DLD1 (cell line): ENCODE results near the gene TAOK3.

ENCODE experiments used
- in situ Hi-C: cut with HindIII; loops from 2 replicates; pipeline ENCODE4 v1.10.0; 2017; ENCODE audit warnings: low sequenced_read_pairs

The TAOK3 gene

DNA sequence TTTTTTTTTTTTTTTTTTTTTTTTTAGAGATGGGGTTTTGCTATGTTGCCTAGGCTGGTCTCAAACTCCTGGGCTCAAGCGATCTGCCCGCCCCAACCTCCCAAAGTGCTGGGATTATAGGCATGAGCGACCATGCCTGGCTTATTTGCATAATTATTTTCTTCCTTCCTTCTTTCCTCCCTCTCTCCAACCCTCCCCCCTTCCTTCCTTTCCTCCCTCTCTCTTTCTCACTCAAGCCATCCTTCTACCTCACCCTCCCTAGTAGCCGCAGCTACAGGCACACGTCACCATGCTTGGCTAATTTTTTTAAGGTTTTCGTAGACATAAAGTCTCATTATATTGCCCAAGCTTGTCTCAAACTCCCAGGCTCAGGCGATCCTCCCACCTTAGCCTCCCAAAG is 152.9 kb downstream of the TAOK3 start:
- in situ Hi-C loops, result no loop called here

DNA sequence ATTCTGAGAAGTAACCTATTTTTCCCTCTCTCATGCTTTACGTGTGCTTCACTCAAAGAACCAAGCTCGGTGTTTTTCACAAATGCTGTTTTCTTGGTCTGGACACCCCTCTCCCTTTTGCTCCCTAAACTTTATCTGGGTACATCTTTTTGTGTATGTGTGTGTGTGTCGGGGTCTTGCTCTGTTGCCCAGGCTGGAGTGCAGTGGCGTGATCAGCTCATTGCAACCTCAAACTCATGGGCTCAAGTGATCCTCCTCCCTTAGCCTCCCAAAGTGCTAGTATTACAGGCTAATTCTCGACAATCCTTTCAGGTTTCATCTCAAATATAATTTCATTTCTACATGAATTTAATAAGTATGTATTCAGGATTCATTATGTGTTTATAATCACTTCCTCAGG is 153.6 kb downstream of the TAOK3 start:
- in situ Hi-C loops, result no loop called here

DNA sequence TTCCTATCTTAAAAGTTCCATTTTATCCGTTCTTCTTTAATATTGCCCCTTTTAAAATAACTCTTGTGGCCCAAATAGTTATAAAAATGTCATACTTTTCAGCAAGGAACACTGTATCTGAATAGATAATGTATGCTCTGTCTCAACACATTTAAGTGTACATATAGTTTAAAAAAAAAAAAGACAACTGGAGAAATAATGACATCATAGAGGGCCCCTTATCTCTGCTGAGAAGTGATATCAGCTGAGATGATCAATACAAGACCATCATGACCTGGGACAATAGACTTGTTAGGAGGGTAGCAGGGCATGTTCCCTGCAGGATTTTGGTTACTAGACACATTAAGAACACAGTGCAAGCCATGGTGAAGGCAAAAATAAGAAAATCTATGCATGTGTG is 159.3 kb downstream of the TAOK3 start:
- in situ Hi-C loops, result no loop called here

DNA sequence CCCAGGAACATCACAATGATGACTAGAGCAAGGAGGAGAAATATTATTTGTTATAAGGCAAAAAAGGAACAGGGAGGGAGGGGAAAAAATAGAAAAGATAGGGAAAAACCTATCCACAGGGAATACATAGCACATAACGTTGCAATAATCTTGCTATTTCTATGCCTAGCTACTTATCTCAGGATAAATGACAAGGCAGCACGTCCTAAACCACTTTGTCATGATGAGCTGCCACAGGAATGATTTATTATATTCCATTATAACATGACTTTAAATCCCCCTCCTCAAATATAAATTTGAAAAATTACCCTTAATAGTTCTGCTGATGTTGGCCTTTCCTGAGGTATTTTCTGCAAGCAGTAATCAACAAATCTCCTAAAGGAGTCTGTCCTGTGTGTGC is 160.1 kb downstream of the TAOK3 start:
- in situ Hi-C loops, result no loop called here

DNA sequence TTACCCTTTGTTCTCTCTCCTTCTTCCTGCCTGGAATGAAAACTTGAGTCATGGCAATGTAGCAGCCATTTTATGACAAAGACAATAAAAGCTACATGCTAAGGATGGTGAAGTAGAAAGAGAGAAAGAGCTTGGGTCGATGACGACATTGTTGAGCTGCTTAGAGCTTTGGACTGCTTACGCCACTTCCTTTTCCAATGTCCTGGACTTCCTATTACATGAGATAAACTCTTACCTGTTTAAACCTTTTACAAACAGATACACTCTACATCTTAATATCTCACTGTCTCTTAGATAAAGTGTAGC is 166.6 kb downstream of the TAOK3 start:
- in situ Hi-C loops, result no loop called here

DNA sequence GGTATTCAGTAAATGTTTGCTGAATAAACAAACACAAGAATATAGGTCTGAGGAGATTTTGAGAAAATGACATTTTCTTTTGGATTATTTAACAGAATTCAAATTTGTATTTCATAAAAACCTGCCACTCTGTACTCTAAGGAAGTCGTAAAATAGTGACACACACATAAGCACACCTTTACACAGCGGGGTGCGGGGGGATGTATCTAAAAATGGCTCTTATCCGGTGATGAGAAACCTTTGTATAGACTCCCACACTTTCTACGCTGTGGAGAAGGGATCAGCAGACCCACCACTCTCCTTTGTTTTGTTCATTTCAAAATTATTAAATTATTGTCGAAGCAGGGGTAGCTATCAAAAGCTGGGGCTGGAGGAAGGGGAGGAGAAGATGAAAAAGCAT is 178.7 kb downstream of the TAOK3 start:
- in situ Hi-C loops, result no loop called here

DNA sequence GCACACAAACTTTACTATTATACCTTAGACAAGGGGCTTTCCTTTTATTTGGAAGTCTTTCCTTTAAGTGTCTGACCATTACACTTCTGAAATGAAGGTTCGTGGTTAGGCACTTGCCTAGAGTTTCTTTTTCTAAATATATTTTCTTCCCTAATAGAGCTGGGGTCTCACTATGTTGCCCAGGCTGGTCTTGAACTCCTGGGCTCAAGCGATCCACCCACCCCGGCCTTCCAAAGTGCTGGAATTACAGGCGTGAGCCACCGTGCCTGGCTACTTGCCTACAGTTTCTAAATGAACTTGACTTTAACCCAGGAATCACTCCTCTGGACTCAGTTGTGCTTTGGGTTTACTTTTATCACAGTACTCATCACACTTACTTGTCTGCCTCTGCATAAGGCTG is 179.2 kb downstream of the TAOK3 start:
- in situ Hi-C loops, result no loop called here

DNA sequence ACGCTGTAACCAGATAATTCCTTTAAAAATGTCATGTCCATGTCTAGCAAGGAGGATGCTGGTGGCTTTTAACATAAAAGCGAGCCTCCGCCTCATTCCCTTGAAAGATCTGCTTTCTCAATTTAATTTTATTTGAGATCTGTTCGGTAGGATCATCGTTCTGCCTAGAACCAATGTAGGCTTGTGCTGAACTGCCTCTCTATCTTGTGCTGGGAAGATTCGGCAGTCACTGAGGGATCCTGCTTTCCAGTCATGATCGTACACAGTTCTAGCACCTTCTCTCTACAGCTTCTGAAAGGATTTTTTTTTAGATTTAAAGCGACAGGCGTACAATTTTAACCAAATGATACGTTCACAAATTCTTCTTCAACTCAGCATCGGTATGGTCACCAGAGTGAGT is 182.4 kb downstream of the TAOK3 start:
- in situ Hi-C loops, result no loop called here

DNA sequence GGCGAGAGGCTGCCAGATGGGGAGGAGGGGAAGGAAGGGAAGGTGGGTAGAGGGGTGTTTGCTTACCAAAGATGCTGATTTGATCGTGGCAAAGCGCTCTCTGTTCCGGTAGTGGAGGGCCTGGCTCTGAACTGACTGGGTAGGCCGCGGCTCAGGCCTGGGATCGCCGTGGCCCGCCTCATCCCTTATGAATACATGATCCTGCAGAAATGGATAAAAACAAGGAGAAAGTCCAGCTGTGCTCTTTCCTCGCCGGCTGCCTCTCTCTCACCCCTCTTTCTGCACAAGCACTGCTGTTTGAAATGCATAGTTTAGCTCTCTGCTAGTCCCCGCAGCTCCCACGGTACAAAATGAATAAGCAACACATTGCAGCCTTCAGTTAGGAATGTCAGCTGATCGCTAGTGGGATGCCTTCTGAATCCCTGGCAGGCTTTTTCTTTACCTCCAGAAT is 182.9 kb downstream of the TAOK3 start:
- in situ Hi-C loops, result no loop called here

DNA sequence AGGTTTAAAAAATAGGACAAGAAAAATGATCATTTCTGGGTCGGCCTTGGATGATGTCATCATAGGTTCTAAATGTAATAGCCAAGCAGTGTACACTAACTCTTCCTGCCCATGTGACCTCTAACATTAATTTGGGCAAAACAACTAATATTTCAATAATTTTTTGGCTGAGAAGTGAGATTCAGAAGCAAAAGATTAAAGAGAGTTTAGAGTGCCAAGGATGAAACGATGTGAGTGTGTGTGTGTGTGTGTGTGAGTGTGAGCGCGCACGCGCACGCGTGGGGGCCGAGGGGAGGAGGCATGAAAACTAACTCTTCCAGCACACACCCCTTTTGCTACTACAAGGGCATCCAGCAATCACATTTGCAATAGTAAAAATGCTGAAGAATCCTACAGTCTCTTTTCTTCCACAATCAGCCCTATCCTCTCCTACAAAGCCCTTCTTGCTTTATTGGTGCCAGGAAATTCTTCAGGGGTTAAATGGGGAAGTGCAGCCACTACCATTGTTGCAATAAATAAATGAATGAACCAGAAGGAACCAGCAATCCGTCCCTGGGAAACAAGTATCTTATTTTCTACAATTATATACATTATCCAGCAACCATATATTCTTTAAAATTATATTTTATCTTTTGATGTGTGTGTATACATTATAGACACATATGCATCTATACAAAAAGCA is 183.9 kb downstream of the TAOK3 start:
- in situ Hi-C loops, result no loop called here

DNA sequence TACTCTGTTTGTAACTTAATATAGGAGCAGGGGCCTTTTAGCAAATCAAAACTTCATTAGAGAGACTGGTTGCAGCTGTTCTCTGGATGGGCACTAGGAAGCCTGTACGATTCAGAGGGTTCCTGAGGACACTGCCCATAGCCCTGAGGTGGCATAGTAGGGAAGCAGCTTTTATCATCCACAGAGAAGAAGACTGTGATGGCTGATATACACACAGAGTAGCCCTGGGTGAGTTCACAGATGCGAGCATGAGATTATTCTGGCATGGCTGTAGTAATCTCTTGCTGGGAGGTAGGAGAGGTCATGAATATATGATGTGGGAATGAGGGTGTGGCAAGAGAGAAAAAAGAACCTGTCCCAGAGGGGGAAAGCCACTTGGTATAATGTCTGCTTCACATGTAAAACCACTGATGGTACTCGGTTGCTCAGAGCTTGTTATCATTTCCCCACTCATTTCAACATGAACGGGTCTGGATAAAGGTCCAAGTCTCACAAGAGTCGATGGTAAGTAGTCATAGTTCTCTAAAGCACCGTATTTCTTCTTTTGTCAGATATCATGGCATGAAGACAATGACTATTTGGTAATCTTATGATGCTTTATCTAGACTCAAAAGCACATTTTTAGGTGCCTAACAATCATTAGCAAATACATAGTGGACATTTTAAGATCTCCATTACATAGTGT is 184.8 kb downstream of the TAOK3 start:
- in situ Hi-C loops, result no loop called here

DNA sequence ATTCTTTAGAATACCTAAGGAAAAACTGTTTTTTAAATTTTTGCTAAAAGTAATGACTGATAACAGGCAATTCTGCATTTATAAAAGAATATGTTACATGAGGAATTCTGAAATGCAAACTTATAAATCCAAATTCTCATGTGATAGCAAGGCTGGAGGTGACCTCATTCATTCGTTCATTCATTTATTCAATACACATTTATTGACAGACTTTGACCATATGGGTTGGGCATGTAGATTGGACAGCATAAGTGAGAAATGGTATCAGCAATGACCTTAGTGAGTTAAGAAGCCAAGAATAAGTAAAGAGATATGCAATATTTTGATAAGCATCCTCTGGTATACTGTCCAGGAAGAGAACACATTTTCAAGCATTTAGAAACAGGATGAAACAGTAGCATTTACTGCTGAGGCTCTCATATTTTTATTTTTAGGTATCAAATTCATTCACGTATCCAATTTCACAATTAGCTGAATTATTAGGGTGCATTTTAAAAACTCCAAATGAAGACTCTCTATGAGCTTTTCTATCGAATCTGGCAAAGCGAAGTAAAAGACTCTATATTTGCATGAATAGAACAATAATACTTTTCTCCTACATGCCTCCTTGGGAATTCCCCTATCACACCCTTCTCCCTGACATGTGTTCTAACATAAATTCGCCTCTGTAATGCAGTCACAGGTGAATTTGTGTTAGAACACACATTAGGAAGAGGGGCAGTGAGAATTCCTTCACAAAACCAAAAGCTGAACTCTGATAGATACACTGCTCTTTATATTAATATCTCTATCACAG is 186.9 kb downstream of the TAOK3 start:
- in situ Hi-C loops, result no loop called here

DNA sequence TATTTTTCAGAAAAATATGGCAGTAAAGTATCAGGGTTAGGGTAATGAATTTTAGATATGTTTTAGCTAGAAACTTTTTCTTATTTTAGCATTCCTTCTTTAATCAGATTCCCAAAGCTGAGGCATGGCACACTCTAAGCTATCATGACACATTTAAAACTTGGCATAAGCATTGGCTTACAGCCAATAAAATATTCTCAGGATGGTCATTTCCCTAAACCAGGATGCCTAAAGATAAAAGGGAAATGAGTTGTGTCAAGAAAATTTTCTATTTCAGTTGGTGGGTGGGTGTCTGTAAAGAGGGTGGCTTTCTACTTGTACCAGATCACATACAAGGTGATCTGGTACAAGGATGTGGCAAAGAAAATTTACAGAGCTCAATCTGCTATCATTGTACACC is 189.0 kb downstream of the TAOK3 start:
- in situ Hi-C loops, result loop anchor here (5.0 kb wide), 1 partner anchor 169 kb away; no protein-coding TSS in a partner anchor

DNA sequence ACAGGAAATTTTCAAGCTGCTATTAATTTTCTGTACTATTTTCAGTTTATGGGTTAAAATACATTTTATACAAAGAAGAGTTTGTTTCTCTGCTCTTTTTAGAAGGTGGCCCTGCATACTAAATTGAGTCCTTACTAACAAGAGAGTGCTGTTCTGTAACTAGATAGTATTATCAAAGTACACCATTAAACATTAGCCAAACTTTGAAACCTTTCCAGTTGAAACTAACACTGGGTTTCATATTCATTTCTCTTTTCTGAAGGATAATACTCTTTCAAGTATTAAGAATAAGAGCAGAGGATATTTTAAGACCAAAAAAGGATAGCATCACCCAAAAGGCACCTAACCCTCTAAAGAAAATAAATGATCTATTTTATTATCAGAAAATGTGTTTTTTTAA is 189.6 kb downstream of the TAOK3 start:
- in situ Hi-C loops, result loop anchor here (5.0 kb wide), 1 partner anchor 169 kb away; no protein-coding TSS in a partner anchor

DNA sequence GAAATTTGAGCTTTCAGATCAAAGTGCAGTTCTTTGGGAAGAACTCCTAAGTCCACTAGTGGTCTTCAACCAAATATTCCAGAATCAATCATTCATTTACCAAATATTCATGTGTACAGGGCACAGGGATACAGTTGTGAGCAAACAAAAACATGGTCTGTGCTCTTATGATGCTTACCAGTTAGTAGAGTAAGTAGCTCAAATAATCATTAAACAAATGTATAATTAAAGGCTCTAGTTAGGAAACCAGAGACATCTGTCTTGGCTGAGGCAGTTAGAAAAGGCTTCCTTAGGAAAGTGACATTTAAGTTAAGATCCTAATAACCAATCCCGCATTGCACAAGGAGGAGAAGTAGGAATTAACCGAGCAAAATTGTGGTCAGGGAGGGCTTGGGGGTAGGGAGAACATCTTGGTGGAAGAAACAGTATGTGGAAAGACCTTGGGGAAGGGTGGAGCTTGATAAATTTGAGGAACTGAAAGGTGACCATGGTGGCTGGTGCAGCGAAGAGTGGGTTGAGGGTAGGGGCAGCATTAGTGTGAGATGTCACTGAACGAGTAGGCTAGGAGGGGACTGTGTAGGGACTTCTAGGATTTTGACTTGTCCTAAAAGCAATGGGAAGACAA is 196.8 kb downstream of the TAOK3 start:
- in situ Hi-C loops, result no loop called here

DNA sequence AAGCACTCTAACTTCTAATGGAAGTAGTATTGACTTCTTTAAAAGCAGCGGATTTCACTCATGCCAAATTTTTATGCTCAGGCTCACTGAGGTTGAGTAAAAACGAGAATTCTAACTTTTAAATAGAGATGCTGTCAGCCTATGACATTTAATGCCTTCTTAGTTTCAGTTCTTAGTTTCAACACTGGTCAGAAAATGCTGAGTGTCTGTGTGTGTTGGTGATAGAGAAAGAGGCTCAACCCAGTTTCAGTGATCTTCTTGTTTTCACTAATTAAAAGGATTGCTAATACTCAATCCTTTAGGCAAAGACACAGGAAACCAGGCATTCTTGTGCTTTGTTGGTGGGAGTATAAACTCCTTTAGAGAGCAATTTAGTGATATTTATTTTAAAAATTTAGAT is 205.8 kb downstream of the TAOK3 start:
- in situ Hi-C loops, result no loop called here

DNA sequence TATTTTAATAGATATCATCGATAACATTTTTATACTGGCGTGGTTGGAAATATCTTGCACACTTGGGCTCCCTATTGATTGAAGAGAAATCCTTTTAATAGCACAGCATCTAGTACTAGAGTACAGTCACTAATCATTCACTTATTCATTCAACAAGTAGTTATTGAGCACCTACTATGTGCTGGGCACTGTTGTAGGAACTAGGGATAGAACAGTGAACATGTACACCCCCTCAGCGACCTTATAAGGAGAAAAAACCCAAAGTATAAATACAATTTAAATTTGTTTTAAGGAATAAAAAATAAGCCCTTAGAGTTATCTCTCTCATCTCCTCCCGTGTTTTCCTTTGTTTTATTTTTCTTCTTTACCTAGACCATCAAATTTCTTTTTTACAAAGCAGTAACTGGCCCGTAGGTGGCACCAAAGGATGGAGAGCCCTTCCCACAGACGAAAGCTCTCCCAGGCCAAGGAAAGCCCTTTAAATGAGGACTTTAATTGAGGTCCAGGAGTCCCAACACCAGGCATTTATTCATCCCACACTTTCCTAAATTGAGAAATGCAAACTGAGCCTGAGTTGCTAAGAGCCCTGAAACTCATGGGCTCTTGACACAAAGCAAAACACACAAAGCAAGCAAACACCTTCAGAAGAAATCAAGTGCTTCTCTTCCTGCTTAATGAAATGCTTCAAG is 207.8 kb downstream of the TAOK3 start:
- in situ Hi-C loops, result no loop called here

DNA sequence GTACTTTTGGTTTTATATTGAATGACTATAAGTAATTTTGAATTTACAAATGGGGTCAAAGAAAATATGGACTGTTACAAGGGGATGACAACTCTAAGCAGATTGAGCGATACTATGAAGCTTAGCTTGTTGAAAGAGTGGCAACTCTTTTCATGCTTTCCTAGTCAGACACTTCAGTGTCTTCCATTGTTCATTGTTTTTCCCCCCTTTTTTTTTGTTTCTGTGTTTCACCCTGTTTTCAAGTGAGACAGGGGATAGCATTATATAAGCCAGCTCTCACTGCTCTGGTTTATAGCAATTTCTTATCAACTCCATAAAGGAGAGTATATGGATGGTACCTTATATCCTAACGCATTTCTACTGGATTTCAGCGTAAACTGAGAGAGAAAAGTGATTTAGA is 212.2 kb downstream of the TAOK3 start:
- in situ Hi-C loops, result no loop called here

DNA sequence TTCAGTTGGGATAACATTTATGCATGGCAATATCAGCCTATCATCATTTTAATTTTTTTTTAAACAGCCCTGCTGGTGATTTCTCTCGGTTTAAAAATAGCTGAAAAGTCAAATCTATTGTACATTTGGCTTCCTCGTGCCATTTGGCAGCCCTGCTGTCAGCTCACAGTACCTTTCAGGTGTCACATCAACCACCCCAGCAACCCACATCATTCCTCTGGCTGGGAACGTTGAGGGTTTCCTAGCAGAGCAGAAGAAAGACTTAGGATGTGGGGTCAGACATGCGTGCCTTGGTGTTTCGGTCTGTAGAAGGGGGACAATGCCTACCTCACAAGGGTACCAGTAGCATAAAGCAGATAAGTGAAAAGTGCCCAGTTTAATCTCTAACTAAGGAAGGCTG is 221.0 kb downstream of the TAOK3 start:
- in situ Hi-C loops, result no loop called here

DNA sequence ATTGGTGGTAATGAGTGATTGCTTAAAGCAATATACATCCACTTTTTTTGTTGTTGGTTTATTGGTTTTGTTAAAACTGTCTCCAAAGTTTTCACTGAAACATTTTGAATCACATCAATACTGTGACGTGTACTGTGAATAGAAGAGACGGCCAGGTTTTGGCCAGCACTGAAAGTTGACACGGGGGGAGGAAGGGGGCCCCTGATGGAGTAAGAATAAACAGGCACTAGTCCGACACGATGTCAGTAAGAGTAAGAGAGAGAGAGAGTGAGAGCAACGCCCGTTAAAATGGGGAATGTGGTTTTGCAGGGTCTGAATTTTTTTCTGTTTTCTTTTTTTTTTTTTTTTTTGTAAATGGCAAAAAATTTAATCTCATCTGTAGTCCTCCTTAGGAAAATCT is 222.1 kb downstream of the TAOK3 start:
- in situ Hi-C loops, result no loop called here

DNA sequence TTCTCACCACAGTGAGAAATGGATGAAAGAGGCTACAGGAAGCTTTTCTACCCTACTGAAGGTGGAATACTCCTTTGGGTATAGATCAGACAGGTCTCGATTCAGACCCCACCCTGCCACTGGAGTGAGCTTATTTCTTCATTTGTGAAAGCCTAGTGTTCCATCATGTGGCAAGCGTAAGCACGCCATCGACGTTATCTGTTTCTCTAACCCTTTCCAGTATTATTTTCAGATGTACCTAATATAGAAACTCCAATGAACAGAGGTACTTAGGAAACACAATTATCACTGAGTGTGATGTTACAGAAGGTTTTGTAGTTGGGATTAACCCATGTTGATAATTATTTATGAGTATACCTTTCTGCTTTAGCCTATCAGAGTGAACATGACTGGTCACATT is 224.4 kb downstream of the TAOK3 start:
- in situ Hi-C loops, result no loop called here
